GM23338 (cell line): ENCODE data around the gene SCAPER. TPM values are rescaled to one million over a fixed set of nuclear protein-coding genes. Genes with fewer than 3 reads are reported as not detected.

Source experiments
- ATAC-seq: fragments of 200-7000 bp; cut with Tn5 transposase; 3 replicates; pipeline ENCODE4 v1.9.1; 2020
- DNase-seq: peaks from one replicate; pipeline ENCODE4 v3.0.0-alpha.2; 2015; ENCODE audit warnings: low spot score
- H2AFZ ChIP-seq: fragments of 200-600 bp; sonication (generic); 2 replicates; pipeline ENCODE4 v1.8.0; 2016; ENCODE audit warnings: antibody characterized with exemption, mild to moderate bottlenecking, moderate library complexity
- H3F3A ChIP-seq: fragments of 200-600 bp; sonication (generic); replicated peaks from 2 replicates; pipeline ENCODE4 v1.8.0; 2017; ENCODE audit warnings: antibody characterized with exemption, mixed run types, low read depth
- H3K27ac ChIP-seq: fragments of 200-600 bp; sonication (generic); 2 replicates; pipeline ENCODE4 v1.6.1; 2016; ENCODE audit warnings: low read depth
- H3K27me3 ChIP-seq: fragments of 200-600 bp; sonication (generic); 2 replicates; pipeline ENCODE4 v1.8.0; 2016; ENCODE audit warnings: mild to moderate bottlenecking, mixed run types, moderate library complexity; ENCODE audit not compliant: insufficient read depth
- H3K36me3 ChIP-seq: fragments of 200-600 bp; sonication (generic); 2 replicates; pipeline ENCODE4 v1.8.0; 2016; ENCODE audit warnings: mild to moderate bottlenecking; ENCODE audit not compliant: insufficient read depth
- H3K4me1 ChIP-seq: fragments of 200-600 bp; sonication (generic); 2 replicates; pipeline ENCODE4 v1.8.0; 2016; ENCODE audit warnings: mild to moderate bottlenecking, moderate library complexity; ENCODE audit not compliant: insufficient read depth
- H3K4me2 ChIP-seq: fragments of 200-600 bp; sonication (generic); 2 replicates; pipeline ENCODE4 v1.7.1; 2017; ENCODE audit warnings: mixed run types
- H3K4me3 ChIP-seq: fragments of 200-600 bp; sonication (generic); 2 replicates; pipeline ENCODE4 v1.6.1; 2016; ENCODE audit warnings: mixed run types
- H3K79me2 ChIP-seq: fragments of 200-600 bp; sonication (generic); replicated peaks from 2 replicates; pipeline ENCODE4 v1.8.0; 2017; ENCODE audit warnings: mild to moderate bottlenecking; ENCODE audit not compliant: insufficient read depth
- H3K9me2 ChIP-seq: fragments of 200-600 bp; sonication (generic); 2 replicates; pipeline ENCODE4 v1.8.0; 2017; ENCODE audit not compliant: insufficient read depth
- H4K20me1 ChIP-seq: fragments of 200-600 bp; sonication (generic); replicated peaks from 2 replicates; pipeline ENCODE4 v1.8.0; 2017; ENCODE audit warnings: mild to moderate bottlenecking; ENCODE audit not compliant: insufficient read depth
- H3K27ac Mint-ChIP-seq: 2 replicates; pipeline ENCODE4 v1.8.0; 2020; ENCODE audit warnings: inconsistent platforms, mild to moderate bottlenecking, moderate library complexity, mixed read lengths
- H3K27me3 Mint-ChIP-seq: 3 replicates; pipeline ENCODE4 v1.8.0; 2022; ENCODE audit warnings: low read depth, mild to moderate bottlenecking, moderate library complexity, mixed read lengths, inconsistent platforms; ENCODE audit not compliant: insufficient read depth, poor library complexity
- H3K36me3 Mint-ChIP-seq: 3 replicates; pipeline ENCODE4 v1.8.0; 2021; ENCODE audit warnings: low read depth, mild to moderate bottlenecking, inconsistent platforms, moderate library complexity, mixed read lengths
- H3K4me1 Mint-ChIP-seq: 3 replicates; pipeline ENCODE4 v1.8.0; 2020; ENCODE audit warnings: mild to moderate bottlenecking, inconsistent platforms, mixed read lengths
- H3K4me3 Mint-ChIP-seq: 3 replicates; pipeline ENCODE4 v1.8.0; 2021; ENCODE audit warnings: moderate library complexity, mild to moderate bottlenecking, inconsistent platforms, mixed read lengths
- H3K9me3 Mint-ChIP-seq: 3 replicates; pipeline ENCODE4 v1.8.0; 2020; ENCODE audit warnings: moderate library complexity, mild to moderate bottlenecking, inconsistent platforms, mixed read lengths
- EZH2 ChIP-seq: fragments of 200-600 bp; sonication (generic); IDR thresholded peaks from one replicate; pipeline ENCODE4 v1.8.0; 2017; ENCODE audit warnings: antibody characterized with exemption, mild to moderate bottlenecking, low read depth; ENCODE audit not compliant: unreplicated experiment
- EZH2phosphoT487 ChIP-seq: fragments of 200-600 bp; sonication (generic); IDR thresholded peaks from one replicate; pipeline ENCODE4 v1.8.1; 2018; ENCODE audit warnings: antibody characterized with exemption; ENCODE audit not compliant: unreplicated experiment
- NANOG ChIP-seq: IDR thresholded peaks from 2 replicates; pipeline ENCODE4 v1.6.1; 2016; ENCODE audit warnings: antibody characterized with exemption, borderline replicate concordance
- POLR2AphosphoS5 ChIP-seq: IDR thresholded peaks from 2 replicates; pipeline ENCODE4 v1.6.1; 2016; ENCODE audit warnings: antibody characterized with exemption, low read depth
- STAT1 ChIP-seq: IDR thresholded peaks from one replicate; pipeline ENCODE4 v1.6.1; 2016; ENCODE audit warnings: antibody characterized with exemption; ENCODE audit not compliant: unreplicated experiment
- ZNF114 ChIP-seq: fragments of 250-450 bp; sonication (Bioruptor Pico); IDR thresholded peaks from 2 replicates; pipeline ENCODE4 v1.5.0; 2020; ENCODE audit warnings: mild to moderate bottlenecking, moderate library complexity
- ZNF331 ChIP-seq: fragments of 250-450 bp; sonication (Bioruptor Pico); IDR thresholded peaks from 2 replicates; pipeline ENCODE4 v1.5.0; 2020; ENCODE audit warnings: low read depth, mild to moderate bottlenecking, moderate library complexity
- polyA plus RNA-seq: library from polyadenylated mRNA; unstranded; fragments of >200 nt; fragmentation: Nextera tagmentation; extraction: Ambion mirVana; gene quantifications from 2 replicates; pipeline ENCODE4 v1.2.1, GENCODE V29; 2016
- total RNA-seq: library from RNA; depleted of rRNA; stranded (reverse); fragments of >200 nt; shearing (Covaris generic); gene quantifications from 2 replicates; pipeline ENCODE4 v1.2.3, GENCODE V29; 2014
- TF ChIP-seq, protein P1 (sequence below): IDR thresholded peaks from 2 replicates; pipeline ENCODE4 v1.6.1; 2016; ENCODE audit warnings: antibody characterized with exemption
- TF ChIP-seq, protein P2 (sequence below): fragments of 250-450 bp; sonication (Bioruptor Pico); IDR thresholded peaks from 2 replicates; pipeline ENCODE4 v1.5.0; 2020; ENCODE audit warnings: mild to moderate bottlenecking, moderate library complexity
- TF ChIP-seq, protein P3 (sequence below), 2 experiments: fragments of 200-600 bp in 1 of 2; sonication (generic) in 1 of 2; conservative IDR thresholded peaks; 2 replicates each; pipeline versions ENCODE4 v1.5.1 to v1.6.1; 2016 to 2017; ENCODE audit warnings: antibody characterized with exemption in 2 of 2, low read depth in 2 of 2, mild to moderate bottlenecking in 2 of 2, moderate library complexity in 1 of 2

Gene SCAPER
- total and polyA plus RNA-seq, 2 experiments from 2014 or later, result 9.1 to 17.6 TPM

GRCh38 chr15:76380249-76380648 lies 524.9 kb downstream of the SCAPER start:
- no peaks in the 10 kb centered on the region for H3K27me3 ChIP-seq
- H3K4me1 ChIP-seq, result no peaks in the 10 kb centered on the region
- H3K4me2 ChIP-seq, result no peak overlapping the region
- TF ChIP-seq, protein P1, sequence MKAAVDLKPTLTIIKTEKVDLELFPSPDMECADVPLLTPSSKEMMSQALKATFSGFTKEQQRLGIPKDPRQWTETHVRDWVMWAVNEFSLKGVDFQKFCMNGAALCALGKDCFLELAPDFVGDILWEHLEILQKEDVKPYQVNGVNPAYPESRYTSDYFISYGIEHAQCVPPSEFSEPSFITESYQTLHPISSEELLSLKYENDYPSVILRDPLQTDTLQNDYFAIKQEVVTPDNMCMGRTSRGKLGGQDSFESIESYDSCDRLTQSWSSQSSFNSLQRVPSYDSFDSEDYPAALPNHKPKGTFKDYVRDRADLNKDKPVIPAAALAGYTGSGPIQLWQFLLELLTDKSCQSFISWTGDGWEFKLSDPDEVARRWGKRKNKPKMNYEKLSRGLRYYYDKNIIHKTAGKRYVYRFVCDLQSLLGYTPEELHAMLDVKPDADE, result no peak
- TF ChIP-seq POLR2AphosphoS5 (no peak), NANOG (no peak), ZNF331 (no peak), EZH2 (no peak), EZH2phosphoT487 (no peak), ZNF114 (CRISPR knock-in tag) (no peak), STAT1 (no peak)
- TF ChIP-seq, protein P2, sequence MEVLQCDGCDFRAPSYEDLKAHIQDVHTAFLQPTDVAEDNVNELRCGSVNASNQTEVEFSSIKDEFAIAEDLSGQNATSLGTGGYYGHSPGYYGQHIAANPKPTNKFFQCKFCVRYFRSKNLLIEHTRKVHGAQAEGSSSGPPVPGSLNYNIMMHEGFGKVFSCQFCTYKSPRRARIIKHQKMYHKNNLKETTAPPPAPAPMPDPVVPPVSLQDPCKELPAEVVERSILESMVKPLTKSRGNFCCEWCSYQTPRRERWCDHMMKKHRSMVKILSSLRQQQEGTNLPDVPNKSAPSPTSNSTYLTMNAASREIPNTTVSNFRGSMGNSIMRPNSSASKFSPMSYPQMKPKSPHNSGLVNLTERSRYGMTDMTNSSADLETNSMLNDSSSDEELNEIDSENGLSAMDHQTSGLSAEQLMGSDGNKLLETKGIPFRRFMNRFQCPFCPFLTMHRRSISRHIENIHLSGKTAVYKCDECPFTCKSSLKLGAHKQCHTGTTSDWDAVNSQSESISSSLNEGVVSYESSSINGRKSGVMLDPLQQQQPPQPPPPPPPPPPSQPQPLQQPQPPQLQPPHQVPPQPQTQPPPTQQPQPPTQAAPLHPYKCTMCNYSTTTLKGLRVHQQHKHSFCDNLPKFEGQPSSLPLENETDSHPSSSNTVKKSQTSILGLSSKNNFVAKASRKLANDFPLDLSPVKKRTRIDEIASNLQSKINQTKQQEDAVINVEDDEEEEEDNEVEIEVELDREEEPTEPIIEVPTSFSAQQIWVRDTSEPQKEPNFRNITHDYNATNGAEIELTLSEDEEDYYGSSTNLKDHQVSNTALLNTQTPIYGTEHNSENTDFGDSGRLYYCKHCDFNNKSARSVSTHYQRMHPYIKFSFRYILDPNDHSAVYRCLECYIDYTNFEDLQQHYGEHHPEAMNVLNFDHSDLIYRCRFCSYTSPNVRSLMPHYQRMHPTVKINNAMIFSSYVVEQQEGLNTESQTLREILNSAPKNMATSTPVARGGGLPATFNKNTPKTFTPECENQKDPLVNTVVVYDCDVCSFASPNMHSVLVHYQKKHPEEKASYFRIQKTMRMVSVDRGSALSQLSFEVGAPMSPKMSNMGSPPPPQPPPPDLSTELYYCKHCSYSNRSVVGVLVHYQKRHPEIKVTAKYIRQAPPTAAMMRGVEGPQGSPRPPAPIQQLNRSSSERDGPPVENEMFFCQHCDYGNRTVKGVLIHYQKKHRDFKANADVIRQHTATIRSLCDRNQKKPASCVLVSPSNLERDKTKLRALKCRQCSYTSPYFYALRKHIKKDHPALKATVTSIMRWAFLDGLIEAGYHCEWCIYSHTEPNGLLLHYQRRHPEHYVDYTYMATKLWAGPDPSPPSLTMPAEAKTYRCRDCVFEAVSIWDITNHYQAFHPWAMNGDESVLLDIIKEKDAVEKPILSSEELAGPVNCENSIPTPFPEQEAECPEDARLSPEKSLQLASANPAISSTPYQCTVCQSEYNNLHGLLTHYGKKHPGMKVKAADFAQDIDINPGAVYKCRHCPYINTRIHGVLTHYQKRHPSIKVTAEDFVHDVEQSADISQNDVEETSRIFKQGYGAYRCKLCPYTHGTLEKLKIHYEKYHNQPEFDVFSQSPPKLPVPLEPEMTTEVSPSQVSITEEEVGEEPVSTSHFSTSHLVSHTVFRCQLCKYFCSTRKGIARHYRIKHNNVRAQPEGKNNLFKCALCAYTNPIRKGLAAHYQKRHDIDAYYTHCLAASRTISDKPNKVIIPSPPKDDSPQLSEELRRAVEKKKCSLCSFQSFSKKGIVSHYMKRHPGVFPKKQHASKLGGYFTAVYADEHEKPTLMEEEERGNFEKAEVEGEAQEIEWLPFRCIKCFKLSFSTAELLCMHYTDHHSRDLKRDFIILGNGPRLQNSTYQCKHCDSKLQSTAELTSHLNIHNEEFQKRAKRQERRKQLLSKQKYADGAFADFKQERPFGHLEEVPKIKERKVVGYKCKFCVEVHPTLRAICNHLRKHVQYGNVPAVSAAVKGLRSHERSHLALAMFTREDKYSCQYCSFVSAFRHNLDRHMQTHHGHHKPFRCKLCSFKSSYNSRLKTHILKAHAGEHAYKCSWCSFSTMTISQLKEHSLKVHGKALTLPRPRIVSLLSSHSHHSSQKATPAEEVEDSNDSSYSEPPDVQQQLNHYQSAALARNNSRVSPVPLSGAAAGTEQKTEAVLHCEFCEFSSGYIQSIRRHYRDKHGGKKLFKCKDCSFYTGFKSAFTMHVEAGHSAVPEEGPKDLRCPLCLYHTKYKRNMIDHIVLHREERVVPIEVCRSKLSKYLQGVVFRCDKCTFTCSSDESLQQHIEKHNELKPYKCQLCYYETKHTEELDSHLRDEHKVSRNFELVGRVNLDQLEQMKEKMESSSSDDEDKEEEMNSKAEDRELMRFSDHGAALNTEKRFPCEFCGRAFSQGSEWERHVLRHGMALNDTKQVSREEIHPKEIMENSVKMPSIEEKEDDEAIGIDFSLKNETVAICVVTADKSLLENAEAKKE (CRISPR knock-in tag), result no peak
- TF ChIP-seq, protein P3, sequence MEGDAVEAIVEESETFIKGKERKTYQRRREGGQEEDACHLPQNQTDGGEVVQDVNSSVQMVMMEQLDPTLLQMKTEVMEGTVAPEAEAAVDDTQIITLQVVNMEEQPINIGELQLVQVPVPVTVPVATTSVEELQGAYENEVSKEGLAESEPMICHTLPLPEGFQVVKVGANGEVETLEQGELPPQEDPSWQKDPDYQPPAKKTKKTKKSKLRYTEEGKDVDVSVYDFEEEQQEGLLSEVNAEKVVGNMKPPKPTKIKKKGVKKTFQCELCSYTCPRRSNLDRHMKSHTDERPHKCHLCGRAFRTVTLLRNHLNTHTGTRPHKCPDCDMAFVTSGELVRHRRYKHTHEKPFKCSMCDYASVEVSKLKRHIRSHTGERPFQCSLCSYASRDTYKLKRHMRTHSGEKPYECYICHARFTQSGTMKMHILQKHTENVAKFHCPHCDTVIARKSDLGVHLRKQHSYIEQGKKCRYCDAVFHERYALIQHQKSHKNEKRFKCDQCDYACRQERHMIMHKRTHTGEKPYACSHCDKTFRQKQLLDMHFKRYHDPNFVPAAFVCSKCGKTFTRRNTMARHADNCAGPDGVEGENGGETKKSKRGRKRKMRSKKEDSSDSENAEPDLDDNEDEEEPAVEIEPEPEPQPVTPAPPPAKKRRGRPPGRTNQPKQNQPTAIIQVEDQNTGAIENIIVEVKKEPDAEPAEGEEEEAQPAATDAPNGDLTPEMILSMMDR (conservative IDR thresholded peaks at IDR 0.05; ENCODE audit: low read depth in 2 of 2), result no peak
- no peak for ATAC-seq
- no peaks in the 10 kb centered on the region for H4K20me1 ChIP-seq
- H2AFZ ChIP-seq, result no peak overlapping the region
- no peaks in the 10 kb centered on the region for H3K36me3 Mint-ChIP-seq
- no peak overlapping the region for H3K27ac Mint-ChIP-seq
- H3K79me2 ChIP-seq, result no peaks in the 10 kb centered on the region
- no peak overlapping the region for H3K27ac ChIP-seq
- no peak for DNase-seq
- no peak overlapping the region for H3K4me3 ChIP-seq
- H3K4me1 Mint-ChIP-seq, result peaks cover 6% of the 10 kb centered on the region; the same call in 2 of the 3 replicates
- H3F3A ChIP-seq, result no peaks in the 10 kb centered on the region
- H3K4me3 Mint-ChIP-seq, result no peak overlapping the region
- H3K9me2 ChIP-seq, result no peaks in the 10 kb centered on the region
- no peaks in the 10 kb centered on the region for H3K27me3 Mint-ChIP-seq
- no peaks in the 10 kb centered on the region for H3K9me3 Mint-ChIP-seq
- H3K36me3 ChIP-seq, result no peaks in the 10 kb centered on the region
